COLO668 (cell line): ENCODE results near the gene TSPEAR.

ENCODE experiments used
- DNase-seq: peaks from one replicate; lab custom pipeline; 2025; ENCODE audit not compliant: unreplicated experiment; lab: John Stamatoyannopoulos, UW

The TSPEAR gene

GRCh38 chr21:44479556-44480199 is 231.7 kb downstream of the TSPEAR start:
- DNase-seq, result peak; percentile 56

- no peak for DNase-seq
Measured at GRCh38 chr21:44478801-44479167, 232.6 kb downstream of the TSPEAR start.

GRCh38 chr21:44478124-44478800 is 233.1 kb downstream of the TSPEAR start:
- DNase-seq, result no peak

- DNase-seq, result peak; percentile 87
Measured at GRCh38 chr21:44477712-44478111, 233.7 kb downstream of the TSPEAR start.

- DNase-seq, result peak; percentile 70
Measured at GRCh38 chr21:44477131-44477530, 234.2 kb downstream of the TSPEAR start.

GRCh38 chr21:44475266-44475845 is 236.0 kb downstream of the TSPEAR start:
- DNase-seq, result no peak

- no peak for DNase-seq
Measured at GRCh38 chr21:44473915-44474555, 237.3 kb downstream of the TSPEAR start.

GRCh38 chr21:44471996-44472395 is 239.4 kb downstream of the TSPEAR start:
- DNase-seq, result no peak

- no peak for DNase-seq
Measured at GRCh38 chr21:44471341-44471740, 240.0 kb downstream of the TSPEAR start.

GRCh38 chr21:44467859-44468195 is 243.5 kb downstream of the TSPEAR start:
- no peak for DNase-seq

- DNase-seq, result no peak
Measured at GRCh38 chr21:44466996-44467858, 244.1 kb downstream of the TSPEAR start.

GRCh38 chr21:44466351-44466954 is 244.9 kb downstream of the TSPEAR start:
- no peak for DNase-seq

- DNase-seq, result no peak
Measured at GRCh38 chr21:44464351-44464750, 247.0 kb downstream of the TSPEAR start.

GRCh38 chr21:44463724-44464123 is 247.6 kb downstream of the TSPEAR start:
- no peak for DNase-seq

- no peak for DNase-seq
Measured at GRCh38 chr21:44462834-44463200, 248.6 kb downstream of the TSPEAR start.

GRCh38 chr21:44462086-44462833 is 249.1 kb downstream of the TSPEAR start:
- peak; percentile 24 for DNase-seq

GRCh38 chr21:44461464-44462001 is 249.8 kb downstream of the TSPEAR start:
- no peak for DNase-seq

- DNase-seq, result no peak
Measured at GRCh38 chr21:44461005-44461404, 250.4 kb downstream of the TSPEAR start.

GRCh38 chr21:44460441-44460755 is 251.0 kb downstream of the TSPEAR start:
- DNase-seq, result no peak
